Stimulated activated naive B cell treated with anti-CD40 and anti-IgM and Interleukin-4, amounts not matched to agents 10 μg/mL and 1 μg/mL and 100 μg/mL, for 72 hours (primary cell): Measurements from ENCODE around the gene COX6A1.
"Not testable (repeated sequence)": the region's sequence is repeated elsewhere in the genome, so short reads cannot be mapped to it uniquely, and the experiment has no call there.

ENCODE experiments used
- ATAC-seq, 2 donors: fragments of 150-1000 bp; cut with Tn5 transposase; replicated peaks; 2 replicates each; pipeline ENCODE4 v1.10.0; 2021; ENCODE audit warnings: moderate library complexity in 1 of 2
- DNase-seq: peaks from one replicate; pipeline ENCODE4 v3.0.0; 2021
- H3K27ac Mint-ChIP-seq: one replicate; pipeline ENCODE4 v1.8.0; 2022; ENCODE audit warnings: mild to moderate bottlenecking, mixed read lengths
- H3K27me3 Mint-ChIP-seq, 2 donors: one replicate each; pipeline ENCODE4 v1.8.0; 2022; ENCODE audit warnings: mixed read lengths in 2 of 2
- H3K36me3 Mint-ChIP-seq, 2 donors: one replicate each; pipeline ENCODE4 v1.8.0; 2022; ENCODE audit warnings: mixed read lengths in 2 of 2, mild to moderate bottlenecking in 1 of 2
- H3K4me1 Mint-ChIP-seq, 2 donors: one replicate each; pipeline ENCODE4 v1.8.0; 2022; ENCODE audit warnings: mixed read lengths in 2 of 2, mild to moderate bottlenecking in 1 of 2
- H3K4me3 Mint-ChIP-seq, 2 donors: one replicate each; pipeline ENCODE4 v1.8.0; 2022; ENCODE audit warnings: mild to moderate bottlenecking in 2 of 2, mixed read lengths in 2 of 2, moderate library complexity in 1 of 2
- H3K9me3 Mint-ChIP-seq, 2 donors: one replicate each; pipeline ENCODE4 v1.8.0; 2022; ENCODE audit warnings: mixed read lengths in 2 of 2, mild to moderate bottlenecking in 1 of 2

COX6A1 gene

GRCh38 chr12:120445911-120446843 lies 8.3 kb downstream of the COX6A1 start, which contains the start of the genes GATC and TRIAP1:
GATC (plus strand) TSS chr12:120446444; CDS start chr12:120446481, 37 bp downstream.
TRIAP1 (minus strand) TSS chr12:120446384; CDS start chr12:120446372, 12 bp downstream.
- Mint-ChIP-seq H3K27ac (peak within 1 kb of the TSS; percentile 99), H3K27me3 (no peaks in the 10 kb centered on the region), H3K36me3 (peaks cover 11 to 31% of the 10 kb centered on the region in 2 donors), H3K9me3 (no peaks in the 10 kb centered on the region), H3K4me1 (peaks cover 16 to 36% of the 10 kb centered on the region in 2 donors), H3K4me3 (peak within 1 kb of the TSS; percentile 84 to 98)
- peak; percentile 98 for ATAC-seq
- DNase-seq = peak; percentile 85

GRCh38 chr12:120446844-120447178 lies 8.9 kb downstream of the COX6A1 start:
- peak overlapping the region; percentile 99 for H3K27ac Mint-ChIP-seq
- peaks cover 16 to 36% of the 10 kb centered on the region in 2 donors for H3K4me1 Mint-ChIP-seq
- peak overlapping the region; percentile 84 to 98 for H3K4me3 Mint-ChIP-seq
- ATAC-seq, DNase-seq, H3K9me3 Mint-ChIP-seq, H3K27me3 Mint-ChIP-seq: not testable (repeated sequence)
- peaks cover 9 to 26% of the 10 kb centered on the region in 2 donors for H3K36me3 Mint-ChIP-seq

- Mint-ChIP-seq H3K9me3 (no peaks in the 10 kb centered on the region), H3K4me1 (peaks cover 16 to 36% of the 10 kb centered on the region in 2 donors), H3K27ac (no peak overlapping the region), H3K4me3 (peak overlapping the region; percentile 84 to 98), H3K36me3 (peaks cover 9 to 27% of the 10 kb centered on the region in 2 donors), H3K27me3 (no peaks in the 10 kb centered on the region)
- ATAC-seq (no peak), DNase-seq (no peak)
Measured at GRCh38 chr12:120447992-120448391, 10.1 kb downstream of the COX6A1 start.

GRCh38 chr12:120452524-120452923 lies 14.6 kb downstream of the COX6A1 start:
- not testable (repeated sequence) for H3K4me3 Mint-ChIP-seq, DNase-seq, H3K27ac Mint-ChIP-seq, H3K9me3 Mint-ChIP-seq, ATAC-seq, H3K27me3 Mint-ChIP-seq
- Mint-ChIP-seq H3K36me3 (peaks cover 22 to 49% of the 10 kb centered on the region in 2 donors), H3K4me1 (peaks cover 13 to 38% of the 10 kb centered on the region in 2 donors)

- no peaks in the 10 kb centered on the region for H3K27me3 Mint-ChIP-seq
- no peak overlapping the region for H3K4me3 Mint-ChIP-seq
- peaks cover 10 to 32% of the 10 kb centered on the region in 2 donors for H3K4me1 Mint-ChIP-seq
- H3K27ac Mint-ChIP-seq = no peak overlapping the region
- H3K36me3 Mint-ChIP-seq = peaks cover 22 to 42% of the 10 kb centered on the region in 2 donors
- H3K9me3 Mint-ChIP-seq = no peaks in the 10 kb centered on the region
- DNase-seq = no peak
- ATAC-seq = no peak
Measured at GRCh38 chr12:120453060-120453750, 15.3 kb downstream of the COX6A1 start.

- Mint-ChIP-seq H3K27me3 (no peaks in the 10 kb centered on the region), H3K4me3 (no peak overlapping the region)
- ATAC-seq = peak; percentile 88 to 90
Measured at GRCh38 chr12:120453977-120454376, 16.1 kb downstream of the COX6A1 start.

GRCh38 chr12:120455302-120455701 lies 17.4 kb downstream of the COX6A1 start:
- H3K4me3 Mint-ChIP-seq = no peak overlapping the region
- H3K4me1 Mint-ChIP-seq = peaks cover 8 to 21% of the 10 kb centered on the region in 2 donors
- ATAC-seq (no peak), DNase-seq (no peak)
- no peaks in the 10 kb centered on the region for H3K9me3 Mint-ChIP-seq
- no peaks in the 10 kb centered on the region for H3K27me3 Mint-ChIP-seq
- H3K27ac Mint-ChIP-seq = peak overlapping the region; percentile 87
- H3K36me3 Mint-ChIP-seq = peaks cover 23 to 46% of the 10 kb centered on the region in 2 donors

More at GRCh38 chr12:120453977-120454376, 16.1 kb downstream of the COX6A1 start:
- Mint-ChIP-seq H3K36me3 (peaks cover 24 to 42% of the 10 kb centered on the region in 2 donors), H3K27ac (no peak overlapping the region), H3K9me3 (no peaks in the 10 kb centered on the region), H3K4me1 (peaks cover 10 to 26% of the 10 kb centered on the region in 2 donors)
- no peak for DNase-seq

GRCh38 chr12:120457133-120457532 lies 19.2 kb downstream of the COX6A1 start:
- no peak for DNase-seq
- Mint-ChIP-seq H3K27me3 (no peaks in the 10 kb centered on the region), H3K4me1 (peaks cover 8 to 21% of the 10 kb centered on the region in 2 donors), H3K4me3 (no peak overlapping the region), H3K36me3 (peaks cover 27 to 56% of the 10 kb centered on the region in 2 donors), H3K27ac (peak overlapping the region; percentile 80), H3K9me3 (no peaks in the 10 kb centered on the region)
- no peak for ATAC-seq

GRCh38 chr12:120460157-120460556 lies 22.2 kb downstream of the COX6A1 start:
- peaks cover 36 to 65% of the 10 kb centered on the region in 2 donors for H3K36me3 Mint-ChIP-seq
- no peaks in the 10 kb centered on the region for H3K27me3 Mint-ChIP-seq
- DNase-seq (no peak), ATAC-seq (no peak)
- H3K9me3 Mint-ChIP-seq = no peaks in the 10 kb centered on the region
- no peak overlapping the region for H3K4me3 Mint-ChIP-seq
- peaks cover 8 to 16% of the 10 kb centered on the region in 2 donors for H3K4me1 Mint-ChIP-seq
- peak overlapping the region; percentile 47 for H3K27ac Mint-ChIP-seq

- no peak overlapping the region for H3K27ac Mint-ChIP-seq
- no peak overlapping the region for H3K4me3 Mint-ChIP-seq
- no peak for DNase-seq
- no peaks in the 10 kb centered on the region for H3K27me3 Mint-ChIP-seq
- ATAC-seq = no peak
- H3K36me3 Mint-ChIP-seq = peaks cover 37 to 53% of the 10 kb centered on the region in 2 donors
- H3K9me3 Mint-ChIP-seq = no peaks in the 10 kb centered on the region
- H3K4me1 Mint-ChIP-seq = peaks cover 9 to 24% of the 10 kb centered on the region in 2 donors
Measured at GRCh38 chr12:120462099-120462640, 24.3 kb downstream of the COX6A1 start.

- Mint-ChIP-seq H3K27me3 (no peaks in the 10 kb centered on the region), H3K4me1 (peaks cover 11 to 39% of the 10 kb centered on the region in 2 donors), H3K36me3 (peaks cover 39 to 62% of the 10 kb centered on the region in 2 donors), H3K9me3 (no peaks in the 10 kb centered on the region), H3K27ac (no peak overlapping the region), H3K4me3 (no peak overlapping the region)
- ATAC-seq (no peak), DNase-seq (no peak)
Measured at GRCh38 chr12:120463712-120464111, 25.8 kb downstream of the COX6A1 start.

GRCh38 chr12:120465756-120466155 lies 27.8 kb downstream of the COX6A1 start:
- Mint-ChIP-seq H3K36me3 (peaks cover 31 to 52% of the 10 kb centered on the region in 2 donors), H3K27ac (no peak overlapping the region), H3K4me1 (peaks cover 15 to 50% of the 10 kb centered on the region in 2 donors), H3K27me3 (no peaks in the 10 kb centered on the region), H3K9me3 (no peaks in the 10 kb centered on the region), H3K4me3 (no peak overlapping the region)
- ATAC-seq (no peak), DNase-seq (no peak)

- H3K27ac Mint-ChIP-seq = no peak overlapping the region
- no peaks in the 10 kb centered on the region for H3K27me3 Mint-ChIP-seq
- H3K4me3 Mint-ChIP-seq = no peak overlapping the region
- H3K4me1 Mint-ChIP-seq = peaks cover 15 to 50% of the 10 kb centered on the region in 2 donors
- H3K36me3 Mint-ChIP-seq = peaks cover 29 to 46% of the 10 kb centered on the region in 2 donors
- no peak for ATAC-seq
- no peaks in the 10 kb centered on the region for H3K9me3 Mint-ChIP-seq
- DNase-seq = no peak
Measured at GRCh38 chr12:120466560-120467315, 28.8 kb downstream of the COX6A1 start.
